ENCODE measurements around the gene SOBP.

- TF ChIP-seq HOXC10 (CRISPR knock-in tag; IDR thresholded peaks at IDR 0.05): no peak
- no peak for TF ChIP-seq ZNF423 (tag by site-specific recombination; IDR thresholded peaks at IDR 0.05)
- TF ChIP-seq ZNF513 (tag by site-specific recombination; IDR thresholded peaks at IDR 0.05): no peak
- TF ChIP-seq ZBTB8A (tag by site-specific recombination; IDR thresholded peaks at IDR 0.05): no peak
Measured at GRCh38 chr6:107561306-107561705, 71.4 kb downstream of the SOBP start.

All from HEK293 (cell line).